ENCODE measurements around the gene SEMA5A. TPM values are rescaled to one million over a fixed set of nuclear protein-coding genes. Genes with fewer than 3 reads are reported as not detected.

Gene SEMA5A
- total RNA-seq, 1 donor from 2014 or later, result 189 TPM

DNA sequence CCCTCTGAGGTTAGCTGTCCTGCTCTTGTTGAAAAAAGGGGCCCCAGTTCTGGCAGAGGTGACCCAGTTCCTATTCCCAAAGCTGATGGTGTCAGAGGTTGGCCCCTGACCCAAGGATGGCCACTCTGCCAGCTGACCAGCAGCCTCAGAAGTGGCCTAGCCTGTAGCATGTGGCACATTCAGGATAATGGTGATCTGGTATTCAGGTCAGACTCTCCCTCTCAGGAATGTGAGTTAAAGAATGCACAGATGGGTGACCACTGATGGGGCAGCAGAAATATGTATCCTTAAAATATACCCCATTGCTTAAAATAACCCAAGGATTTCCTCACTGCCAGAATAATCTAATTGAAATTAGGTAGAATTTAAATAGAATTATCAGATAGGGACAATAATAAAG, 369.2 kb downstream of the SEMA5A start:
- H3K4me3 Mint-ChIP-seq (ENCODE audit: unreplicated experiment), result no peak overlapping the region
- H3K27me3 Mint-ChIP-seq (ENCODE audit: unreplicated experiment), result no peaks in the 10 kb centered on the region
- H3K27ac Mint-ChIP-seq (ENCODE audit: unreplicated experiment), result no peak overlapping the region
- peaks cover 50% of the 10 kb centered on the region for H3K36me3 Mint-ChIP-seq (ENCODE audit: unreplicated experiment)
- TF ChIP-seq CTCF (IDR thresholded peaks at IDR 0.05), result no peak
- DNase-seq (ENCODE audit: extremely low spot score, unreplicated experiment), result no peak
- H3K4me1 Mint-ChIP-seq (ENCODE audit: unreplicated experiment), result peaks cover 38% of the 10 kb centered on the region
- H3K9me3 Mint-ChIP-seq (ENCODE audit: unreplicated experiment), result peaks cover 29% of the 10 kb centered on the region

DNA sequence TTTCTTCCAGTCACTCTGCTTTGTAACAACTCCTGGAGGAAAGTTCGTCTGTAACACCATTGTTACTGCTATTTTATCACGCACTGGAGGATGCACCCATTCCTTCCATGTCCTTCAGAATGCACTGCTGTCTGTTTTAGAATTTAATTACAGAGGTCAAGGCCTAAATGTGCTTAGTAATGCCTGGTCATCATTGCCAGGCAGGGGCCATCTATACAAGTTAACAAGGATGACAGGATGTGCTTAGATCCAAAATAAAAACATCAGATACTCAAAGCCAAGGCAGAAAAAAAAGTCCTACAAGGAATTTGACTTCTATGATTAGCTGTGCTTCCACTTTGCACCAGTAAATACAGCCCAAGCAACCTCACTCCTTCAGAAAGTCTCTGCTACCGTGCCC, 371.4 kb downstream of the SEMA5A start:
- no peak for TF ChIP-seq CTCF (IDR thresholded peaks at IDR 0.05)
- H3K4me1 Mint-ChIP-seq (ENCODE audit: unreplicated experiment), result peaks cover 46% of the 10 kb centered on the region
- peak overlapping the region; percentile 15 for H3K4me3 Mint-ChIP-seq (ENCODE audit: unreplicated experiment)
- DNase-seq (ENCODE audit: extremely low spot score, unreplicated experiment), result no peak
- peaks cover 59% of the 10 kb centered on the region for H3K36me3 Mint-ChIP-seq (ENCODE audit: unreplicated experiment)
- H3K9me3 Mint-ChIP-seq (ENCODE audit: unreplicated experiment), result peaks cover 31% of the 10 kb centered on the region
- peak overlapping the region; percentile 85 for H3K27ac Mint-ChIP-seq (ENCODE audit: unreplicated experiment)
- H3K27me3 Mint-ChIP-seq (ENCODE audit: unreplicated experiment), result no peaks in the 10 kb centered on the region

- peaks cover 31% of the 10 kb centered on the region for H3K9me3 Mint-ChIP-seq (ENCODE audit: unreplicated experiment)
- peak overlapping the region; percentile 85 for H3K27ac Mint-ChIP-seq (ENCODE audit: unreplicated experiment)
- TF ChIP-seq CTCF (IDR thresholded peaks at IDR 0.05), result no peak
- H3K36me3 Mint-ChIP-seq (ENCODE audit: unreplicated experiment), result peaks cover 53% of the 10 kb centered on the region
- no peaks in the 10 kb centered on the region for H3K27me3 Mint-ChIP-seq (ENCODE audit: unreplicated experiment)
- peaks cover 48% of the 10 kb centered on the region for H3K4me1 Mint-ChIP-seq (ENCODE audit: unreplicated experiment)
- DNase-seq (ENCODE audit: extremely low spot score, unreplicated experiment), result no peak
- no peak overlapping the region for H3K4me3 Mint-ChIP-seq (ENCODE audit: unreplicated experiment)
Measured at GRCh38 chr5:9173281-9174048, 372.4 kb downstream of the SEMA5A start.

- no peak for TF ChIP-seq CTCF (IDR thresholded peaks at IDR 0.05)
- no peak for DNase-seq (ENCODE audit: extremely low spot score, unreplicated experiment)
Measured at GRCh38 chr5:9170026-9170425, 375.8 kb downstream of the SEMA5A start.

DNA sequence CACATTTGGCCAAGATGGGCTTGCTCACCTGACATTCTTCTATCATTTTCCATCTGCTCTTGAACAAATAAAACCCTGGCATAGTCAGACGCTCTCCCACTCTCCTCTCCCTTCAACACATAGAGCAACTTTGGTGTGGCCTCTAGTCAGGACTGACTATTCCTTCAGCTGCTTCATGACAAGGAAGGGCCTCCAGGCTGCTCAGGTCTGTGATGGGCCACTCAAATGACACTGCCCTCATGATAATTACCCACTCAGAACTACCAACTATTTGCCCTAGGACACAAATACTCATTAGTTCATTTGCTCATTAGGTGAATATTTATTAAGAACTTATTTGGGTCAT, 376.3 kb downstream of the SEMA5A start:
- no peak for DNase-seq (ENCODE audit: extremely low spot score, unreplicated experiment)
- peaks cover 47% of the 10 kb centered on the region for H3K4me1 Mint-ChIP-seq (ENCODE audit: unreplicated experiment)

More at GRCh38 chr5:9170026-9170425, 375.8 kb downstream of the SEMA5A start:
- Mint-ChIP-seq H3K4me1 (ENCODE audit: unreplicated experiment) (peaks cover 52% of the 10 kb centered on the region), H3K9me3 (ENCODE audit: unreplicated experiment) (peaks cover 21% of the 10 kb centered on the region), H3K27ac (ENCODE audit: unreplicated experiment) (no peak overlapping the region), H3K27me3 (ENCODE audit: unreplicated experiment) (no peaks in the 10 kb centered on the region), H3K4me3 (ENCODE audit: unreplicated experiment) (no peak overlapping the region), H3K36me3 (ENCODE audit: unreplicated experiment) (peaks cover 36% of the 10 kb centered on the region)

More for the DNA sequence above, 376.3 kb downstream of the SEMA5A start:
- Mint-ChIP-seq H3K27ac (ENCODE audit: unreplicated experiment) (no peak overlapping the region), H3K9me3 (ENCODE audit: unreplicated experiment) (peaks cover 21% of the 10 kb centered on the region), H3K36me3 (ENCODE audit: unreplicated experiment) (peaks cover 38% of the 10 kb centered on the region), H3K4me3 (ENCODE audit: unreplicated experiment) (no peak overlapping the region), H3K27me3 (ENCODE audit: unreplicated experiment) (no peaks in the 10 kb centered on the region)
- TF ChIP-seq CTCF (IDR thresholded peaks at IDR 0.05), result no peak
